Hypothalamus (tissue), 51 donors: ENCODE data around the gene CLCN1.

ENCODE experiments used
- DNase-seq, 51 donors: peaks; one replicate each; lab custom pipeline; 2025; lab: John Stamatoyannopoulos, UW

Gene CLCN1

GRCh38 chr7:143394777-143395176 is 78.9 kb downstream of the CLCN1 start:
- DNase-seq: no peak

- peak in 9 of 51 donors; percentile 18 to 42 (median 34) for DNase-seq
These were observed 79.6 kb downstream of the CLCN1 start for GRCh38 chr7:143395187-143396149.

GRCh38 chr7:143396182-143396581 is 80.3 kb downstream of the CLCN1 start:
- DNase-seq: no peak

GRCh38 chr7:143396625-143397556 is 81.0 kb downstream of the CLCN1 start:
- no peak for DNase-seq

- DNase-seq: no peak
These were observed 82.0 kb downstream of the CLCN1 start for GRCh38 chr7:143397710-143398530.

GRCh38 chr7:143398616-143399015 is 82.7 kb downstream of the CLCN1 start:
- no peak for DNase-seq

GRCh38 chr7:143399151-143399550 is 83.2 kb downstream of the CLCN1 start:
- DNase-seq: no peak

GRCh38 chr7:143399642-143400041 is 83.7 kb downstream of the CLCN1 start:
- DNase-seq: no peak

GRCh38 chr7:143401265-143401664 is 85.4 kb downstream of the CLCN1 start:
- DNase-seq: no peak
